ENCODE measurements around the gene SEC14L5. TPM values are rescaled to one million over a fixed set of nuclear protein-coding genes. Genes with fewer than 3 reads are reported as not detected.

Gene SEC14L5
- total and polyA plus RNA-seq, 10 of the 15 experiments (the other 5 are each of a cell fraction or from before 2014, with no cell fraction given), result 0.01 TPM; not detected in 9

DNA sequence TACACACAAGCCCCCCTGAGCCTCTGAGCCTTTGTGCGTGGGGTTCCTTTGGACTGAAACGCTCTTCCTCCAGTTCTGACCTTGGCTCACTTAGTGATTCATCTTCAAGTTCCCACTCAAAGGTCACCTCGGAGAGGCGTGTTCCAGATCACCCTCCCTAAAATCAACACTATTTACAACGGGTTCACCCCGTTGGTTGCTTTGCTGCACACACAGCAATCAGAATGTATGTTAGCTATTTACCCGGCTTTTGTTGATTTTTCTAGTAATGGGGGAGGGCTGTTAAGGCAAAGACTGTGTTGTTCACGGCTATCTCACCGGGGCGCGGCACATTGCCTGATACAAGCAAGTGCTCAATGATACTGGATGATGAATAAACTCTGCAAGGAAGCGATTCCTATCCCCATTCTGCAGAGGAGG is 74.6 kb downstream of the SEC14L5 start:
- intact Hi-C loops (cut with micrococcal nuclease; ENCODE audit: unreplicated experiment) (no loop called here), in situ Hi-C loops (cut with MboI) (no loop called here)
- RAD21 ChIA-PET (ENCODE audit: unreplicated experiment), result no interaction called here
- Histone ChIP-seq H3K9ac (ENCODE audit: control insufficient read depth, insufficient read depth, low read length) (peak overlapping the region; percentile 70; the same call in 1 of the 2 replicates), H3K79me2 (ENCODE audit: control insufficient read depth, insufficient read depth, low read length) (no peaks in the 10 kb centered on the region), H3K4me1 (ENCODE audit: control insufficient read depth, insufficient read depth, low read length) (peaks cover 12% of the 10 kb centered on the region), H4K20me1 (ENCODE audit: control insufficient read depth, insufficient read depth) (no peaks in the 10 kb centered on the region), H3K9me3 (replicated peaks; ENCODE audit: control insufficient read depth, insufficient read depth, low read length) (no peaks in the 10 kb centered on the region), H3K4me3 (peak overlapping the region; percentile 84), H3K36me3 (ENCODE audit: control insufficient read depth in 2 of 2, insufficient read depth in 2 of 2, low read length in 1 of 2) (no peaks in the 10 kb centered on the region), H2AFZ (ENCODE audit: control insufficient read depth, low read depth, low read length) (peak overlapping the region; percentile 95), H3K27me3 (replicated peaks in 1 of 2; ENCODE audit: control insufficient read depth in 2 of 2, insufficient read depth in 2 of 2, low read length in 1 of 2) (no peaks in the 10 kb centered on the region), H3K27ac (ENCODE audit: control insufficient read depth, insufficient read depth) (no peak overlapping the region), H3K4me2 (ENCODE audit: control insufficient read depth, insufficient read depth) (peak overlapping the region; percentile 98)
- CTCF ChIA-PET, result no interaction called here
- DNase-seq (ENCODE audit: low read depth, low spot score) (no peak), FAIRE-seq (no peak), ATAC-seq (no peak)
- WGBS (ENCODE audit: insufficient coverage, insufficient replicate concordance, low lambda C conversion rate, missing lambda C conversion rate), result 70% methylated on average over 12 of the region's 12 CpGs
- TSS peak; percentile 66 for BruUV-seq (replicated peaks)
- POLR2A ChIA-PET, result no interaction called here
- TF ChIP-seq SMC3 (IDR thresholded peaks at IDR 0.05; ENCODE audit: borderline replicate concordance, low read length), result no peak
- SMC1A ChIA-PET (ENCODE audit: uncharacterized antibody, unreplicated experiment), result no interaction called here

DNA sequence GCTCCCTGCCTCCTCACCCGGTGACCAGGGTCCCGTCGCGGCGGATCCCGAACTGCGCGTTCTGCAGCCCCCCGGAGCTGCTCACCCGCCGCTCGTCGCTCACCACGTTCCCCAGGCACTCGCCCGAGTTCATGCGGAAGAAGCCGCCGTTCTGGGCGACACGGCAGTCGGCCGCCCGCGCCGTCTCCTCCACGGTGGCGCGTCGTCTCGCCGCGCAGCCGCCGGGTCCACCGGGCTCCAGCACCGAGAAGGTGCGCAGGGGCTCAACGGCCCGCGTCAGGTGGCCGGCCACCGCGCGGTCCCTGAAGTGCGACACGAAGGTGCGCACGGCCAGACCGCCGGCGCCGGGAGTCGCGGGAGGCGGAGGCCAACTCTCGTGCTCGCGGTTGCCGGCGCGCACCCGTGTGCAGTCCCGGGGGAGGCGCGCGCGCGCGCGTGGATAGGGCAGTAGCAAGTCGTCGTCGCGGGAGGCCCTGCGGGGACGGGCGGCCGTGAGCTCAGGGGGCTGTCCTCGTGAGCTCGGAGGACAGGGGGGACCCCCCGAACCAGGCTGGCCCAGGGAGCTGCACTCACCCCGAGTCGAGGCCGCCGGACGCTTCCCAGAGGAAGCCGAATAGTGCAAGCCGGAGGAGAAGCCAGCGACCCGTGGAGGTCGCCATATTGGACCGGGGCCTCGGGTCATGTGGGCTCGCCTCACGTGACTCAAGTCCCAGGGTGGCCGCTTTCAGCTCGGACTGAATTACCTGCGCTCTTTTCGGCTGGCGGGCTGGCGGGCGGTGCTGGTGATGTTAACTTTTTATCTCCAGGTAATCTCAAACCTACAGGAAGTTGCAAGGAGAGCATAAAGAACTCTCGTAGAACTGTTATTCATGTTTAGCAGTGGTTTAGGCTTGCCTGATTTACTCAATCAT is 75.4 kb downstream of the SEC14L5 start, which contains the start of gene NAGPA:
NAGPA (minus strand) TSS at position 680 of the 911 bp plus-strand sequence; CDS start at position 659, 21 bp downstream.
- DNase-seq (ENCODE audit: low read depth, low spot score) (no peak), ATAC-seq (peak; percentile 98), FAIRE-seq (peak; percentile 89)
- H3K27ac ChIP-seq (ENCODE audit: control insufficient read depth, insufficient read depth), result no peak within 1 kb of the TSS
- SMC1A ChIA-PET (ENCODE audit: uncharacterized antibody, unreplicated experiment), result interaction anchor here (1.4 kb wide), 1 partner anchor 58 kb away, joined by 3 read pairs; no protein-coding TSS in a partner anchor
- no peaks in the 10 kb centered on the region for H3K79me2 ChIP-seq (ENCODE audit: control insufficient read depth, insufficient read depth, low read length)
- no peaks in the 10 kb centered on the region for H4K20me1 ChIP-seq (ENCODE audit: control insufficient read depth, insufficient read depth)
- POLR2A ChIA-PET, result interaction anchor here (1.0 kb wide), 1 partner anchor 11 kb away, joined by 3 read pairs; no protein-coding TSS in a partner anchor
- H3K4me2 ChIP-seq (ENCODE audit: control insufficient read depth, insufficient read depth), result peak within 1 kb of the TSS; percentile 98
- intact Hi-C loops (cut with micrococcal nuclease; ENCODE audit: unreplicated experiment) (no loop called here), in situ Hi-C loops (cut with MboI) (no loop called here)
- BruUV-seq (replicated peaks), result no TSS peak
- peak within 1 kb of the TSS; percentile 95 for H2AFZ ChIP-seq (ENCODE audit: control insufficient read depth, low read depth, low read length)
- no peaks in the 10 kb centered on the region for H3K36me3 ChIP-seq (ENCODE audit: control insufficient read depth in 2 of 2, insufficient read depth in 2 of 2, low read length in 1 of 2)
- peak within 1 kb of the TSS; percentile 70 for H3K9ac ChIP-seq (ENCODE audit: control insufficient read depth, insufficient read depth, low read length)
- RAD21 ChIA-PET (ENCODE audit: unreplicated experiment), result no interaction called here
- CTCF ChIA-PET, result interaction anchor here (1.4 kb wide), 1 partner anchor 41 kb away, joined by 4 read pairs; no protein-coding TSS in a partner anchor
- H3K4me3 ChIP-seq, result peak within 1 kb of the TSS; percentile 84
- H3K27me3 ChIP-seq (replicated peaks in 1 of 2; ENCODE audit: control insufficient read depth in 2 of 2, insufficient read depth in 2 of 2, low read length in 1 of 2), result no peaks in the 10 kb centered on the region
- no peaks in the 10 kb centered on the region for H3K9me3 ChIP-seq (replicated peaks; ENCODE audit: control insufficient read depth, insufficient read depth, low read length)
- peaks cover 12% of the 10 kb centered on the region for H3K4me1 ChIP-seq (ENCODE audit: control insufficient read depth, insufficient read depth, low read length)
- WGBS (ENCODE audit: insufficient coverage, insufficient replicate concordance, low lambda C conversion rate, missing lambda C conversion rate), result under 1% methylated on average over 77 of the region's 104 CpGs
- TF ChIP-seq, protein P1, sequence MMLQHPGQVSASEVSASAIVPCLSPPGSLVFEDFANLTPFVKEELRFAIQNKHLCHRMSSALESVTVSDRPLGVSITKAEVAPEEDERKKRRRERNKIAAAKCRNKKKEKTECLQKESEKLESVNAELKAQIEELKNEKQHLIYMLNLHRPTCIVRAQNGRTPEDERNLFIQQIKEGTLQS (IDR thresholded peaks at IDR 0.05; ENCODE audit: borderline replicate concordance, extremely low read depth, low read depth, low read length), result peak; percentile 99
- TF ChIP-seq CBFB (IDR thresholded peaks at IDR 0.05; ENCODE audit: low read depth) (0 out of 2 replicates have a peak, but pooled peaks have one; percentile 36), NFYB (IDR thresholded peaks at IDR 0.05; ENCODE audit: insufficient read depth, low read depth, low read length) (no peak), MXI1 (IDR thresholded peaks at IDR 0.05; ENCODE audit: low read depth, low read length) (peak; percentile 97), MEF2B (IDR thresholded peaks at IDR 0.05; ENCODE audit: partially characterized antibody, poor library complexity, severe bottlenecking) (peak; percentile 73), RCOR1 (conservative IDR thresholded peaks at IDR 0.05; ENCODE audit: low read depth, low read length) (no peak; the same call in 1 of the 2 replicates), WRNIP1 (IDR thresholded peaks at IDR 0.05; ENCODE audit: borderline replicate concordance, low read depth, low read length) (no peak), TAF1 (IDR thresholded peaks at IDR 0.05; ENCODE audit: borderline replicate concordance, low read depth, low read length) (peak; percentile 86), ZNF207 (IDR thresholded peaks at IDR 0.05; ENCODE audit: borderline replicate concordance) (no peak; the same call in 1 of the 2 replicates), TARDBP (IDR thresholded peaks at IDR 0.05; ENCODE audit: borderline replicate concordance) (peak; percentile 91), GATAD2B (conservative IDR thresholded peaks at IDR 0.05; ENCODE audit: low read depth) (peak; percentile 68), SREBF1 (IDR thresholded peaks at IDR 0.05; ENCODE audit: low read length) (peak; percentile 69; the same call in 1 of the 2 replicates), GABPA (IDR thresholded peaks at IDR 0.05; ENCODE audit: low read depth) (peak; percentile 26; the same call in 1 of the 2 replicates)
- TF ChIP-seq, protein P2, sequence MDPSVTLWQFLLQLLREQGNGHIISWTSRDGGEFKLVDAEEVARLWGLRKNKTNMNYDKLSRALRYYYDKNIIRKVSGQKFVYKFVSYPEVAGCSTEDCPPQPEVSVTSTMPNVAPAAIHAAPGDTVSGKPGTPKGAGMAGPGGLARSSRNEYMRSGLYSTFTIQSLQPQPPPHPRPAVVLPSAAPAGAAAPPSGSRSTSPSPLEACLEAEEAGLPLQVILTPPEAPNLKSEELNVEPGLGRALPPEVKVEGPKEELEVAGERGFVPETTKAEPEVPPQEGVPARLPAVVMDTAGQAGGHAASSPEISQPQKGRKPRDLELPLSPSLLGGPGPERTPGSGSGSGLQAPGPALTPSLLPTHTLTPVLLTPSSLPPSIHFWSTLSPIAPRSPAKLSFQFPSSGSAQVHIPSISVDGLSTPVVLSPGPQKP (IDR thresholded peaks at IDR 0.05; ENCODE audit: low read depth, low read length), result peak; percentile 56; the same call in 1 of the 2 replicates

Data from GM12878 (cell line).